ENCODE measurements around the gene TMPRSS13. TPM values are rescaled to one million over a fixed set of nuclear protein-coding genes. Genes with fewer than 3 reads are reported as not detected.

Gene TMPRSS13
- total and polyA plus RNA-seq, 8 donors: 0.19 to 3.8 (median 1.2) TPM; not detected in 3

- no peak for TF ChIP-seq CTCF (IDR thresholded peaks at IDR 0.05)
- no peak for TF ChIP-seq POLR2AphosphoS5 (IDR thresholded peaks at IDR 0.05)
- TF ChIP-seq EP300 (IDR thresholded peaks at IDR 0.05): no peak
- no peak for TF ChIP-seq POLR2A (IDR thresholded peaks at IDR 0.05)
- H3K4me3 ChIP-seq: no peak overlapping the region
- DNase-seq: no peak
- intact Hi-C loops (cut with DNase I; ENCODE audit: low total_unique reads): no loop called here
- H3K27ac ChIP-seq: no peak overlapping the region
- H3K4me1 ChIP-seq: peaks cover 0 to 9% (median 2%) of the 10 kb centered on the region in 4 donors
- H3K9me3 ChIP-seq: no peaks in the 10 kb centered on the region
- H3K27me3 ChIP-seq: peaks cover 0 to 4% (median 0%) of the 10 kb centered on the region in 3 donors
- WGBS, 5 donors: 68 to 89% (median 79%) methylated on average over 3 to 4 of the region's 4 CpGs
- no peaks in the 10 kb centered on the region for H3K36me3 ChIP-seq
These were observed 23.7 kb downstream of the TMPRSS13 start for GRCh38 chr11:117905524-117905923.

GRCh38 chr11:117903505-117904382 is 25.5 kb downstream of the TMPRSS13 start:
- DNase-seq: no peak
- no peaks in the 10 kb centered on the region for H3K9me3 ChIP-seq
- no peak overlapping the region for H3K27ac ChIP-seq
- H3K4me3 ChIP-seq: no peak overlapping the region
- peaks cover 0 to 4% (median 0%) of the 10 kb centered on the region in 3 donors for H3K27me3 ChIP-seq
- H3K36me3 ChIP-seq: no peaks in the 10 kb centered on the region
- TF ChIP-seq POLR2A (IDR thresholded peaks at IDR 0.05) (no peak), POLR2AphosphoS5 (IDR thresholded peaks at IDR 0.05) (no peak), EP300 (IDR thresholded peaks at IDR 0.05) (no peak), CTCF (IDR thresholded peaks at IDR 0.05) (no peak)
- WGBS, 5 donors: 79 to 90% (median 82%) methylated on average over 12 to 14 of the region's 14 CpGs
- H3K4me1 ChIP-seq: peaks cover 0 to 9% (median 2%) of the 10 kb centered on the region in 4 donors
- intact Hi-C loops (cut with DNase I; ENCODE audit: low total_unique reads): no loop called here

- no peak for DNase-seq
- 81 to 89% (median 85%) methylated on average over 12 to 13 of the region's 13 CpGs for WGBS, 5 donors
These were observed 27.0 kb downstream of the TMPRSS13 start for GRCh38 chr11:117902001-117902845.

GRCh38 chr11:117901601-117902000 is 27.6 kb downstream of the TMPRSS13 start:
- no peaks in the 10 kb centered on the region for H3K36me3 ChIP-seq
- TF ChIP-seq POLR2A (IDR thresholded peaks at IDR 0.05) (no peak), POLR2AphosphoS5 (IDR thresholded peaks at IDR 0.05) (no peak), CTCF (IDR thresholded peaks at IDR 0.05) (no peak), EP300 (IDR thresholded peaks at IDR 0.05) (no peak)
- no peak overlapping the region for H3K4me3 ChIP-seq
- no peak overlapping the region for H3K27ac ChIP-seq
- no peak for DNase-seq
- H3K27me3 ChIP-seq: no peaks in the 10 kb centered on the region
- no peaks in the 10 kb centered on the region for H3K4me1 ChIP-seq
- H3K9me3 ChIP-seq: no peaks in the 10 kb centered on the region
- intact Hi-C loops (cut with DNase I; ENCODE audit: low total_unique reads): no loop called here
- WGBS, 5 donors: 79 to 94% (median 92%) methylated on average over 5 to 9 of the region's 9 CpGs

More at GRCh38 chr11:117902001-117902845, 27.0 kb downstream of the TMPRSS13 start:
- Histone ChIP-seq H3K9me3 (no peaks in the 10 kb centered on the region), H3K4me3 (no peak overlapping the region), H3K4me1 (peaks cover 0 to 4% (median under 1%) of the 10 kb centered on the region in 4 donors), H3K27me3 (no peaks in the 10 kb centered on the region), H3K36me3 (no peaks in the 10 kb centered on the region), H3K27ac (no peak overlapping the region)
- TF ChIP-seq POLR2A (IDR thresholded peaks at IDR 0.05): no peak
- TF ChIP-seq POLR2AphosphoS5 (IDR thresholded peaks at IDR 0.05): no peak
- intact Hi-C loops (cut with DNase I; ENCODE audit: low total_unique reads): no loop called here
